HepG2 (cell line): ENCODE data around the gene P4HTM. TPM values are rescaled to one million over a fixed set of nuclear protein-coding genes. Genes with fewer than 3 reads are reported as not detected.

ENCODE experiments used
- ATF7 ChIP-seq, 2 experiments: fragments of 450-650 bp in 1 of 2; sonication (generic) in 1 of 2; formaldehyde crosslinking in 1 of 2; IDR thresholded peaks; 2 replicates each; pipeline versions ENCODE4 v1.4.0 to v1.6.1; 2016 to 2020; ENCODE audit warnings: antibody characterized with exemption in 1 of 2, mild to moderate bottlenecking in 1 of 2, missing genetic modification reagents in 1 of 2
- BHLHE40 ChIP-seq: IDR thresholded peaks from 2 replicates; pipeline ENCODE4 v1.6.1; 2011; ENCODE audit warnings: low read length, improper control_type of control experiment
- CREB1 ChIP-seq, 2 experiments: fragments of 450-650 bp in 1 of 2; IDR thresholded peaks; 2 replicates each; pipeline ENCODE4 v1.6.1; 2016 to 2017; ENCODE audit warnings: control low read depth in 1 of 2, mild to moderate bottlenecking in 1 of 2, missing compliant biosample characterization in 1 of 2, missing genetic modification characterization in 1 of 2
- CREB3 ChIP-seq: sonication (generic); formaldehyde crosslinking; IDR thresholded peaks from 2 replicates; pipeline ENCODE4 v1.5.0; 2020; ENCODE audit warnings: missing genetic modification reagents
- E2F5 ChIP-seq: sonication (generic); formaldehyde crosslinking; conservative IDR thresholded peaks from 2 replicates; pipeline ENCODE4 v1.4.0; 2020; ENCODE audit warnings: missing genetic modification reagents
- GABPA ChIP-seq, 2 experiments: IDR thresholded peaks; 2 replicates each; pipeline ENCODE4 v1.6.1; 2011 to 2016; ENCODE audit warnings: low read depth in 2 of 2, low read length in 1 of 2, missing biosample characterization in 1 of 2, missing genetic modification characterization in 1 of 2
- HMG20B ChIP-seq: conservative IDR thresholded peaks from 2 replicates; pipeline ENCODE4 v1.6.1; 2016; ENCODE audit warnings: missing genetic modification reagents, missing compliant biosample characterization
- JARID2 ChIP-seq: sonication (generic); formaldehyde crosslinking; IDR thresholded peaks from 2 replicates; pipeline ENCODE4 v1.8.1; 2023; ENCODE audit warnings: missing genetic modification reagents, inconsistent platforms; ENCODE audit not compliant: insufficient replicate concordance
- PBX3 ChIP-seq: sonication (generic); formaldehyde crosslinking; IDR thresholded peaks from 2 replicates; pipeline ENCODE4 v1.8.1; 2023; ENCODE audit warnings: missing genetic modification reagents, inconsistent platforms, borderline replicate concordance
- RBFOX2 ChIP-seq: fragments of 200-400 bp; formaldehyde crosslinking; IDR thresholded peaks from 2 replicates; pipeline ENCODE4 v1.6.1; 2017; ENCODE audit warnings: low read depth, mild to moderate bottlenecking, low read length
- RERE ChIP-seq: IDR thresholded peaks from 2 replicates; pipeline ENCODE4 v1.6.1; 2016; ENCODE audit warnings: low read depth, missing genetic modification reagents, missing compliant biosample characterization
- TBL1XR1 ChIP-seq: fragments of 150-350 bp; IDR thresholded peaks from 2 replicates; pipeline ENCODE4 v1.6.1; 2014; ENCODE audit warnings: borderline replicate concordance, low read length; ENCODE audit not compliant: partially characterized antibody
- TFDP1 ChIP-seq: IDR thresholded peaks from 2 replicates; pipeline ENCODE4 v1.6.1; 2016; ENCODE audit warnings: missing compliant biosample characterization, missing genetic modification reagents, borderline replicate concordance
- ZFP36L2 ChIP-seq: sonication (generic); formaldehyde crosslinking; IDR thresholded peaks from 2 replicates; pipeline ENCODE4 v1.4.0; 2020; ENCODE audit warnings: missing genetic modification reagents
- ZNF598 ChIP-seq: sonication (generic); formaldehyde crosslinking; IDR thresholded peaks from 2 replicates; pipeline ENCODE4 v1.5.1; 2020; ENCODE audit warnings: mild to moderate bottlenecking, missing genetic modification reagents, borderline replicate concordance
- ZNF672 ChIP-seq: sonication (generic); formaldehyde crosslinking; IDR thresholded peaks from 2 replicates; pipeline ENCODE4 v1.8.1; 2022; ENCODE audit warnings: missing genetic modification reagents
- ZNF674 ChIP-seq: sonication (generic); formaldehyde crosslinking; IDR thresholded peaks from 2 replicates; pipeline ENCODE4 v1.5.0; 2020; ENCODE audit warnings: low read depth, mild to moderate bottlenecking, missing genetic modification reagents
- ZNF7 ChIP-seq: IDR thresholded peaks from 2 replicates; pipeline ENCODE4 v1.6.1; 2016; ENCODE audit warnings: missing biosample characterization, missing genetic modification reagents
- polyA plus RNA-seq, 8 experiments: library from polyadenylated mRNA; depleted of rRNA in 3 of 8; stranded (reverse) in 7 of 8; unstranded in 1 of 8; fragments of >200 nt; fragmentation: Illumina TruSeq in 4 of 8; extraction: Trizol in 4 of 8; gene quantifications; 2 replicates each; pipeline versions ENCODE4 v1.2.1 to v1.2.3, GENCODE V29; 2011 to 2016; ENCODE audit warnings: low read depth in 4 of 8, missing spikeins in 1 of 8, mixed read lengths in 1 of 8; ENCODE audit not compliant: insufficient read depth in 1 of 8
- total RNA-seq, 5 experiments: library from RNA; depleted of rRNA; stranded (reverse); fragments of >200 nt; fragmentation: Illumina TruSeq; extraction: Trizol; gene quantifications; 2 replicates each; pipeline ENCODE4 v1.2.3, GENCODE V29; 2016; ENCODE audit warnings: low read depth in 1 of 5

The P4HTM gene
- total and polyA plus RNA-seq, 2 of the 13 experiments (the other 11 are each of a cell fraction or from before 2014, with no cell fraction given), result 0.01 TPM; not detected in 1

- TF ChIP-seq HMG20B (CRISPR knock-in tag) (no peak), GABPA (IDR thresholded peaks at IDR 0.05; ENCODE audit: low read depth, low read length) (no peak), GABPA (CRISPR knock-in tag; IDR thresholded peaks at IDR 0.05; ENCODE audit: low read depth) (no peak), PBX3 (CRISPR knock-in tag) (no peak), CREB1 (IDR thresholded peaks at IDR 0.05) (no peak), CREB1 (CRISPR knock-in tag; IDR thresholded peaks at IDR 0.05) (no peak), RERE (CRISPR knock-in tag) (no peak), JARID2 (no peak), E2F5 (CRISPR knock-in tag) (no peak), TFDP1 (CRISPR knock-in tag) (no peak), ZNF674 (CRISPR knock-in tag) (no peak), RBFOX2 (no peak), ZFP36L2 (CRISPR knock-in tag) (no peak), ZNF598 (CRISPR knock-in tag) (no peak), ZNF7 (CRISPR knock-in tag) (no peak), ZNF672 (CRISPR knock-in tag) (no peak), TBL1XR1 (no peak), CREB3 (no peak), ATF7 (IDR thresholded peaks at IDR 0.05) (no peak), ATF7 (CRISPR knock-in tag; IDR thresholded peaks at IDR 0.05) (no peak), BHLHE40 (no peak)
These were observed 14.6 kb downstream of the P4HTM start (continued) for GRCh38 chr3:49004352-49005302.
